NCI-H1105 treated with DMSO at 0.1 percent for 48 hours (cell line): Measurements from ENCODE around the gene SEPTIN5.
"Not testable (repeated sequence)": the region's sequence is repeated elsewhere in the genome, so short reads cannot be mapped to it uniquely, and the experiment has no call there.

ENCODE experiments used
- DNase-seq: peaks from one replicate; lab custom pipeline; 2025; lab: John Stamatoyannopoulos, UW

SEPTIN5 gene

DNA sequence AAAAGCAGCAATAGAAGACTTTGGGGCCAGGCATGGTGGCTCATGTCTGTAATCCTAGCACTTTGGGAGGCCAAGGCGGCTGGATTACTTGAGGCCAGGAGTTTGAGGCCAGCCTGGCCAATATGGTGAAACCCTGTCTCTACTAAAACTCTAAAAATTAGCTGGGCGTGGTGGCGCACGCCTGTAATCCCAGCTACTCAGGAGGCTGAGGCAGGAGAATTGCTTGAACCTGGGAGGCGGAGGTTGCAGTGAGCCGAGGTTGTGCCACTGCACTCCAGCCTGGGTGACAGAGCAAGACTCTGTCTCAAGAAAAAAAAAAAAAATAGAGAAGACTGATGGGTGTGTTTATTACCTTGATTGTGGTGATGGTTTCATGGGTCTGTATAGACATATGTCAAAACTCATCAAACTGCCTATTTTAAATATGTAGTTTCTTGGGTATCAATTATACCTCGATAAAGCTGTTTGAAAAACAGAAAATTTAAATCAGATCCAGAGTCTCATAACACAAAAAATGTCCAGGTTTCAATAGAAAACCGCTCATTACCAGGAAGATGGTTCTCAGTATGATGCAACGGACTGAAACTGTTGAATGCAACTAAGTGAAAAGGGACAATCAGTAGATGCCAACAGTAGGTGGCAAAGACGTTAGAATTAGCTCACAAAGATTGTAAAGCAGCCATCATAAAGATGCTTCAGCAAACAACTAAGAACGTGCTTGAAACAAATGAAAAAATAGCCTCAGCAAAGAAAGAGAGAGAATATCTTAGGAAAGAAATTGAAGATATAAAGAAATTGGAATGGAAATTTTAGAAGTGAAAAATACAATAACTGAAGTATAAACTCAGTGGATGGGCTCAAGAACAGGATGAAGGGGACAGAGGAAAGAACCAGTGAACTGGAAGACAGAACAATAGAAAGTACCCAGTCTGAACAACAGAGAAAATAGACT, 33.1 kb upstream of the SEPTIN5 start:
- DNase-seq, result no peak

DNA sequence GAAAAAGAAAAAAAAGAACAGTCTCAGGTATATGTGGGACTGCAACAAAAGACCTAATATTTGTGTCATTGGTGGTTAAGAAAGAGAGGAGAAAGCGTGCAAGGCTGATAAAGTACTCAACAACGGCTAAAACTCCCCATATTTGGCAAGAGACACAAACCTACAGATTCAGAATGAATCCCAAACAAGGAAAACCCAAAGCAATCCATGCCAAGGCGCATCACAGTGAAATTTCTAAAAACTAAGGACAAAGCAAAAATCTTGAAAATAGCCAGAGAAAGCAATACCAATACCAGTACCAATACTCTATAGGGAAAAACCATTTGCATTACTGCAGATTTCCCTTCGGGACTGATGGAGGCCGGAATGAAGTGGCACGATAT, 32.4 kb upstream of the SEPTIN5 start:
- DNase-seq, result no peak

DNA sequence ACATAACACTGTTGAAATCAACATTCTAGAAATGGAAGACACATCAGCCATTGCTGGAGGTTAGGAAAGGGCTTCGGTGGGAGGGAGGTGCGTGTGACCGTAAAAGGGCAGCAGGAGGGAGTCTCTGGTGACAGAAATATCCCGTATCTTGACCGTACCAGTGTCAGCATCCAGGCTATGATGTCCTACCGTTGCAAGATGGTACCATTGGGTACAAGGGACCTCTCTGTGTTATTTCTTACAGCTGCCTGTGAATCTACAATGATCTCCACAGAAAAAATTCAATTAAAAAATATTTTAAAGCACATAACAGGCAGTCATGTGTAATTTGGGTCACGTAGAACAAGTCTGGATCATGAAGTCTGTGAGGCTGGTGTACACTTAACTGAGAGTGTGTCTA, 27.4 kb upstream of the SEPTIN5 start:
- DNase-seq, result no peak

DNA sequence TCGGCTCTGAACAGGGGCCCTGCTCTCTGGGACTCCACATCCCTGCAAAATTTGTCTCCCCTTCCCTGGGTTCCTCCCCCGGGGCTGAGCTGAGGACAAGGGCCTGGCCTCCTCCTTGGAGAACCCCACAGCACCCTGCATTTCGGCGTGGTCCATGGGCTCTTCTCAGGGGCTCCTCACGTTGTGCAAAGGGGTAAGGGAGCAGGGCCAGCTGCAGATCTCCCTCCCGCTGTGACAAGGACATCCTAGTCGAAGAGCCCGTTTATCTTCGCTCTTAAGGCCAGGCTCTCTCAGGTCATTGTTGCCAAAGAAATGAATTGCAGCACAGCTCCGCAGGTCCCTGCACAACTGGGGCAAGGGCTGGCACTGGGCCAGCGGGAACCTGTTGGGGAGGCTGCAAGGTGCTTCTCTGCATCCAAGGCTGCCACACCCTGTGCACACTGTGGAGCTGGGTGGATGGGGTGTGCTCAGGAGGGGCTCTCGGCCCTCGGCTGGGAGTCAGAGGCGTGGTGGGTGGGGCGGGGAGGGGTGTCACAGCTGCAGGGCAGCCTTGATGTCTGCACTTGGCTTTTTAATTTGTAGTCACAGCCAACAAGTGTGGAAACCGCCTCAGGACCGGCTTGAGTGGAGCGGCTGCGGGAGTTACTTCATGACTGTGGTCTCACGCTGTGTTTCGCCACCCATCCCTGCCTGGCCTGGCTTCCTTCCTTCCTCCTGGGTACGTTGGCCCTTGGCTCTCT, 26.6 kb upstream of the SEPTIN5 start:
- peak; percentile 8 for DNase-seq

DNA sequence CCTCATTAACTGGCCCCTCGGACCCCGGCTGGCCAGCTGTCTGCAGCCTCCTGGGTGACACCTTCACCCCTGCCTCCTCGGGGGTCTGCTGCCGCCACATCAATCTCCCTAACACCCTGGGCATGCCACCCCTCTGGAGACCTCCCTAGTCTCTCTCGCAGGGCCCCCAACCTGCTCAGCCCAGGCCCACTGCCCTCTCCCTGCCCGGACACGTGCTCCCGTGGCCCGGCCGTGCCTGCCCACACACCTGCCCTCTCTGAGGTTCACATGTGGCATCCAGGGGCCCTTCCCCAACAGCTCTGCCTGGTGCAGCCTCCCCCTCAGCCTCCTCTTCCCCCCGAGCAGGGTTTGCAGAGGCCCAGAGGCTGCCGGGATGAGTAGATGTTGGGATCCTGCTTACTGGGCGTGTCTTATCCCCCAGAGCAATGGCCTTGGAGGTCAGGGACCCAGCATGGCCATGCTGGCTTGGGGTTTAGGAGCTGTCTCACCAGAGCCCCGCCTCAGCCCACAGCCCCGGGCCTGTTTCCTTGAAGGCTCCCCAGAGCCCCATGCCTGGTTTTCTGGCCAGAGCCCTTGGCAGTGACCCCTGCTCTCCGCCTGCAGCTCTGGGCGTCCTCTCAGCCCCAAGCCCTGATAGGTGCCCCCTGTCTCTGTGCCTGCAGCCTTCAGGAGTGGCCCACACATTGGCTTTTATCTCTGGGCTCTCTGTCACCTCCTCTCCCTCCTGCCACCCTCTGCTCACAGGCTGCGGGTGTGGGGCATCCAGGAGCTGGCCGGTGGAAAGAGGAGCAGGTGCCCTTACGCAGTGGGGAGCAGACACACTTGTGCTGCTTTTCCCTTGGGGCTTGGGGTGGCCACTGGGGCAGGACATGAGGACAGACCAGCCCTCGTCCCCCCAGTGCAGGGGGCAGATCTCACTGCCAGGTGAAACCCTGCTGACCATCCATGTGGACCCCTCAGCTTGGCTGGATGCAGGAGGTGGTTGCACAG, 25.7 kb upstream of the SEPTIN5 start:
- no peak for DNase-seq

DNA sequence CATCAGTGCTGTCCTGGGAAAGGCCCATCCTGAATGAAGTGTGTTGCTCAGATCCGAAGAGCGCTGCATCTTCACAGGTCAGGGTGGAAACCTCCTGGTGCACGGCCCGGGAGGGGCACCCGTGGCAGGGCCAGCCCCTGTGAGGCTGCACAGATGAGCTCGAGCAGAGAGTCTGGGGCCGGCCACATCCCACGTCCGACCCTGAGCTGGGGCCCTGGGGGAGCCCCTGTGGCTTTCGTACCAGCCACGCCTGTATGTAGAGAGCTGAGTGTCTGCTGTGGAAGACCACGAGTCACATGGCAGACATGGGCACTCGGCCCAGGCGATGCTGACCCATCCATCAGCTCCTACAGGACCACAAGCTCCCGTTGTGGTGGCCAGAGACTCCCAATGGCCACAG, 24.9 kb upstream of the SEPTIN5 start:
- DNase-seq, result no peak

DNA sequence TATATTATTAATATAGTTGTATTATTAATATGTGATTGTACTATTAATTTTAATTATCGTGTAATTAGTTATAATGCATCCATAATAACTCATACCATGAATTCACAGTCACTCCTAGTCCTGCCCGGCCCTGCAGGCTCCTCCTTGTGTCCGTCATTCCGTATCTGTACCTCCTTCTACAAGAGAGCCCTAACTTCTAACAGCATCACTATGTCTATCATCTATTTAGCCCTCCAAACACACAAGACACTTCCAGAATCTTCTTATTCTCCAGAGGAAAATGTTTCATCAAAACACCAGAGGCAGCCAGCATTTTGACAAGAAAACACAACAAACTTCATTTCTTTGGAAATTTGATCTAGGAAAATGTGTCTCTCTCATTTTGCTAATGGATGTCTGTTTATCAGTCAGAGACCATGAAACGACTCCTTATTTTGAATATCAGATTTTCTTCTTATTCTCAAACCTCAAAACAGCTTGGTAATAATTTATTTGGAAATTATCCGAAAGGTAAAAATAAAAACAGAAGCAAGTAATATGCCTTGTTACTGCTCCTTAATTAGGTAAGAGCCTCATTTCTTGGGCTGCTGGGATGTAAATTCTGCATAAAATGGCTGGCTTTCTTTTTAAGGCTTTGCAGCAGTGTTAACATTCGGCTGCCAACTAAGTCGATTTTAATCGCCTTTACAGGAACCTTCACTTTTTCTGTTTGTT, 23.1 kb upstream of the SEPTIN5 start:
- no peak for DNase-seq

DNA sequence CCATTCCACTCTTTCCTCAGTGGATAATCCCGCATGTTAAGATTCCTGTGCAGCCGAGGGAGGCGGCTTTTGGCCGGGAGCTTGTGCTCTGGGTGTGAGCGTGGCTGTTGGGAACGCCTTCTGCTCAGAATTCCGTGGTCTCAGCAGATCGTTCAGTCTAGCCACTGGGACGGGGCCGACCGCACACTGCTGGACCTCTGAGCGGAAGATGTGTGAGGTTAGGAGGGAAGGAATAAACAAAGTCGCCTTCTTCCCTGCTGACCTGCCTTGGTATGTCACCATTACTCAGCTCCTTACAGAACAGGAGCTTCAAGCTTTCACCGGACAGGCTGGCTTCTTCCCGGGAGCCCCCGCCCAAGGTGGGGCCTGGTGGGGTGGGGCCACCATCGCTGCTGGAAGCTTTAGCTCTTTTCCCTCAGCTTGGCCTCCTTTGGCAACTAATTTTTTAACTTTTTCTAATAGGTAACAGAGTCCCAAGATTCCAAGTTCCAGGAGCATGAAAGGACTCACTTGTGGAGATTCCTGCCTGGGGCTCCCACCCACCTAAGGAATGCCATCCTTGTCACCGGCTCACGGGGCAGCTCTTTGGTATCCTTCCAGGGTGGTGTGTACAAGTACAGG, 22.5 kb upstream of the SEPTIN5 start:
- DNase-seq, result no peak

DNA sequence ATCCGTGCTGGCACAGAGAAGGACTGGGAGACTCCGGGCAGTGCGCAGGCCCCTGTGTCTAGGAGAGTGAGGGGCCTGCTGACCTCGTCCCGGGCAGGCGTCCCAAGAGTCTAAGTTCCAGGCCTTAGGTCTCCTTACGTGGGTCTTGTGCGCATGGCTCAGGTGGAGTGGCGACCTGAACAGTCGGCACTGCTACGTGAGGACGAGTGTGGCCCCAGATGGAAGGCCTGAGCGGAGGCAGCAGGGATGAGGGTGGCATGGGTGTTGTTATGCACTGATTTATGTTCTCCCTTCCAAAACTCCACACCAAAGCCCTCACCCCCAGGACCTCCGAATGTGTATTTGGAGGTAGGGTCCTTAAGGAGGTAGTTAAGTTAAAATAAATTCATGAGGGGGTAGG, 20.7 kb upstream of the SEPTIN5 start:
- no peak for DNase-seq

DNA sequence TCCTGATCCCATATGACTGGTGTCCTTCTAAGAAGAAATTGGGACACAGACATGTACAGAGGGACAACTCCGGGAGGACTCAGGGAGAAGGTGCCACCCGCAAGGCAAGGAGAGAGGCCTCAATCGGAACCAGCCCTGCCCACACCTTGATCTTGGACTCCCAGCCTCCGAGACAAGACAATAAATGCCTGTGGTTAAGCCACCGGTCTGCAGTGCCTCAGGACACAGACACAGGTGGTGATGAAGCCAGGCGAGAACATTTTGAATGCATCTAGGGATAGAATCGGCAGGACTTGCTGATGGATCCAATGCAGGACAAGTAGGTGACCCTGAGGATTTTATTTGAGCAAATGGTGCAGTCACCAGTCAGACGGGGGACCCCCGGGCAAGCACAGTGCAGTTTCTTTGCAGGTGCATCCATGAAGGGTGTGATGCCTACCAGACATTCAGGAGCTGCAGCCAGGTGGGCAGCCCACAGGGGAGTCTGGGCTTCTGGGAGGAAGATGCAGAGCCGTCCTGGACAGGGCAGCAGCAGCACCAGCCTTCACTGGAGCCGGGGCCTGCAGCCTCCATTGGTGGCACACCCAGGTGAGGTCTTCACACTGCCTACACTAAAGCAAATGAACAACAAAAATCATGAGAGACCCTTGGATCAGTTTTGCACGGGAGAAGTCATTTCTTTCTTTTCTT, 20.2 kb upstream of the SEPTIN5 start:
- DNase-seq, result no peak

DNA sequence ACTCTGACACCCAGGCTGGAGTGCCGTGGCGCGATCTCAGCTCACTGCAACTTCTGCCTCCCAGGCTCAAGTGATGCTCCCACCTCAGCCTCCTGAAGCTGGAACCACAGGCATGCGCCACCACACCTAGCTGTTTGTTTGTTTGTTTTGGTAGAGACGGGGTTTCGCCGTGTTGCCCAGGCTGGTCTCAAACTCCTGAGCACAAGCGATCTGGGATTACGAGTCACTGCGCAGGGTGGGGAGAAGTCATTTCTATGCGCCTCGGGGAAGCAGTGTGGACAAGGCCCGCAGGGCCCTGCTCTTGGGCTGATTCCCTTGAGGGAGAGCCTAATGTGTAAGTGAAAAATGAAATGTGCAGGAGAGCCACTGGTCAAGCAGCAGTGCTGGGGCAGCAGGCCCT, 19.6 kb upstream of the SEPTIN5 start:
- DNase-seq, result no peak

DNA sequence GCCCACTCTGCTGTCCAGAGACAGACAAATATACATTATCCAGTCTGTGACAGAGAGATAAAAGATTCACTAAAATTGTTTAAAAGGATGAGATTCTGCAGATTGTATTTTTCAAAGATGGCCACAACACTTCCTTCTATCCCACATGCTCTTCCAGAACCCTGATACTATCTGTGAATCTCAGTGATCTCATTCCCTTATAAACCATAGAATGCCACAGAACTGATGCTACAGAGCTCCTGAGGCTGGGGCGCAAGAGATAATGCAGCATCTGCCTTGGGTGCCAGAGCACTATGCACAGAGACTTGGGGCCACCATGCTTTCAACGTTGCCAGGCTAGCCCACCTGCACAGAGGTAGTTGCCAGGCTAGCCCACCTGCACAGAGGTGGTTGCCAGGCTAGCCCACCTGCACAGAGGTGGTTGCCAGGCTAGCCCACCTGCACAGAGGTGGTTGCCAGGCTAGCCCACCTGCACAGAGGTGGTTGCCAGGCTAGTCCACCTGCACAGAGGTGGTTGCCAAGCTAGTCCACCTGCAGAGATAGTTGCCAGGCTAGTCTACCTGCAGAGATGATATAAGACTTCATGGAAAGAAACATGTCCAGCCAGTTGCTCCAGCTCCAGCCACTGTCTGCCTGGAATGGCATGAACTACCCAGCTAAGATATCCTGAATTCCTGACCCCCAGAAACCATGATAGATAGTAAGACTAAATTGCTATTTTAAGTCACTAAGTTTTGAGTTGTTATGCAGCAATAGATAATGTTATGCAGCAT, 17.6 kb upstream of the SEPTIN5 start:
- DNase-seq, result no peak

DNA sequence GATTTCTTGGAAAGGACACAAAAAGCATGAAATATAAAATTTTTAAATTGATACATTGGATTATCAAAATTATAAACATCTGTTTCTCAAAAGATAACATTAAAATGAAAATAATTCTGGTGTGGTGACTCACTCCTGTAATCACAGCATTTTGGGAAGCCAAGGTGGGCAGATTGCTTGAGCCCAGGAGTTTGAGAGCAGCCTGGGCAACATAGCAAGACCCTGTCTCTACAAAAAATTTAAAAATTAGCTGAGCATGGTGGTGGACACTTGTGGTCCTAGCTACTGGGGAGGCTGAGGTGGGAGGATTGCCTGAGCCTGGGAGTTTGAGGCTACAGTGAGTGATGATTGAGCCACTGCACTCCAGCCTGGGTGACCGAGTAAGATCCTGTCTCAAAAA, 16.4 kb upstream of the SEPTIN5 start:
- DNase-seq, result not testable (repeated sequence)

DNA sequence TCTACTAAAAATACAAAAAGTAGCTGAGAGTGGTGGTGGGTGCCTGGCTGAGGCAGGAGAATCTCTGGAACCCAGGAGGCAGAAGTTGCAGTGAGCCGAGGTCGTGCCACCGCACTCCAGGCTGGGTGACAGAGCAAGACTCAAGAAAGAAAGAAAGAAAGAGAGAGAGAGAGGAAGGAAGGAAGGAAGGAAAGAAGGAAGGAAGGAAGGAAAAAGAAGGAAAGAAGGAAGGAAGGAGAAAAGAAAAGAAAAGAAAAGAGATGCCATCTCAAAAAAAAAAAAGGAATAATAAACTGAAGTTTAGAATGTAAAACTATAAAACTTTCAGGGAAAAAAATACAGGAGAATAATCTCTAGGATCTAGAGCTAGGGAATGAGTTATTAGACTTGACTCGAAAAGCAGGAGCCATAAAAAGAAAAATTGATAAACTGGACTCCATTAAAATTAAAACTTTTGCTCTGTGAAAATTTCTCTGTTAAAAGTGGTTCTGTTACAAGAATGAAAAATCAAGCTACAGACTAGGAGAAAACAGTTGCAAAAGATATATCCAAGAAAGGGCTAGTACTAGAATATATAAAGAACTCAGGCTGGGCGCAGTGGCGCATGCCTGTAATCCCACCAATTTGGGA, 13.4 kb upstream of the SEPTIN5 start:
- no peak for DNase-seq

DNA sequence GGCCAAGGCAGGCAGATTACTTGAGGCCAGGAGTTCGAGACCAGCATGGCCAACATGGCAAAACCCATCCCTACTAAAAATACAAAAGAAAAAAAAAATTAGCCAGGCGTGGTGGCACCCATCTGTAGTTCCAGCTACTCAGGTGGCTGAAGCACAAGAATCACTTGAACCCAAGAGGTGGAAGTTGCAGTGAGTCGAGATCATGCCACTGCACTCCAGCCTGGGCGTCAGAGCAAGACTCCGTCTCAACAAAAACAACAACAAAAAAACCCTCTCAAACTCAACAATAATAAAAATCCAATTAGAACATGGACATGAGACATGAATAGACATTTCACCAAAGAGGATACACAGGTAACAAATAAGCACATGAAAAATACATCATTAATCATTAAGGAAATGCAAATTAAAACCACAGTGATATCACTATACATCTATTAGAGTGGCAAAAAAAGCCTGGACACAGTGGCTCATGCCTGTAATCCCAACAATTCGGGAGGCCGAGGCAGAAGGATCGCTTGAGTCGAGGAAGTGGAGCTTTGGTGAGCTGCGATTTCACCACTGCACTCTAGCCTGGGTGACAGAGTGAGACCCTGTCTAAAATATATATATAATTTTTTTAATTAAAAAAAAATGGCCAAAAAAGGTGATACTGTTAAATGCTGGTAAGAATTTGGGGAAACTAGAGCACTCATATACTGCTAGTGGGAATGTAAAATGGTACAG, 12.7 kb upstream of the SEPTIN5 start:
- no peak for DNase-seq

DNA sequence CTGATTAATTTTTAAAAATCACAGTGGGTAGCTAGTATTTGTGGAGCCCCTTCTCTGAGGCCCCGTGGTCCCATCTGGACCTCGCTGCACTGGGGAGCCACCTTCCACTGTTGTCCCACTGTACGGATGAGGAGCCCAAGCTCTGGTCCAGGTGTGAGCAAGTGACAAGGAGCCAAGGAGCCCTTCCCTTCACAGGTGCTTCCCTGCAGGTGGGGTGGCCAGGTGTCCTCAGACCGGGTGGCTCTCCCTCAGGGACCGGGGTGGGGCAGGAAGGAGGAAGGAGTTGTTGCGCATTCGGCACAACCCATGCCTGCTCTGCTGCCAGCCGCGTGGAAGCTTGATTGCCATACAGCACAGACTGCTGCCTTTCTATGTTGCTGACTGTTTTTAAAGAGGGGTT, 10.4 kb upstream of the SEPTIN5 start:
- DNase-seq, result no peak

DNA sequence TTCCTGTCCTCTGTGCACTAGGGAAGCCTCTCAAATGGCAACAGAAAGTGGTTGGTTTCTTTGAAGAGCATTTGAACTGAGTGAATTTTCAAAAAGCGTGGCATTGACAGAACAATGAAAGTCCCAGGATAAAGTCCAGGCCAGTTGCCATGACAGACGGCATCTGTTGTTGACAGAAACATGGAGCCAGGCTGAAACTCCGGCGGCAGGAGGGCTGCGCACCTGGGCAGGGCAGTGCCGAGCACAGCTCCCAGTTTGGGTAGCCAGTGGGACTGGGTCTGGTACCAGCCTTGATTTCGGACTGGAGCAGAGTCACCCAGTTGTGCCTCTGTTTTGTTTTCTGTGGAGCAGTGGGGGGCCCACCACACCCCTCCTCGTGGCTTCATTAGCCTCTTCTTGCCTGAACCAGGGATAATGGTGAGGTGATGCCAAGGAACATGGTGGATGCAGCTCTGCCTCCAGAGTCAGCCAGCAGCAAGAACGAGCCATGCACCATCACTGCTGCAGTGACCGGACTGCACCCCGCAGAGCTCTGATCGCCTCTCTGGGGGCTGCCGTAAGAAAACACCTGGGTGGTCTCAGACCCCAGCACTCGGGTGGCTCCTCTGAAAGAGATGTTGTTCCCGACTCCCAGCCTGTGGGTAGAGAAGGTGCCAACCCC, 9.8 kb upstream of the SEPTIN5 start:
- no peak for DNase-seq
